SU-DHL-6 (cell line): ENCODE data around the gene ZNF281.

Experiments used
- EZH2phosphoT487 ChIP-seq: fragments of 200-600 bp; sonication (generic), shearing (Covaris generic); conservative IDR thresholded peaks from 2 replicates; pipeline ENCODE4 v1.6.1; 2018; ENCODE audit warnings: mild to moderate bottlenecking, antibody characterized with exemption, low read length, moderate library complexity, mixed read lengths
- TF ChIP-seq, protein P1 (sequence below): fragments of 200-600 bp; sonication (generic); IDR thresholded peaks from one replicate; pipeline ENCODE4 v1.5.1; 2017; ENCODE audit warnings: antibody characterized with exemption, mild to moderate bottlenecking, low read length, moderate library complexity; ENCODE audit not compliant: insufficient read depth, poor library complexity, severe bottlenecking

DNA sequence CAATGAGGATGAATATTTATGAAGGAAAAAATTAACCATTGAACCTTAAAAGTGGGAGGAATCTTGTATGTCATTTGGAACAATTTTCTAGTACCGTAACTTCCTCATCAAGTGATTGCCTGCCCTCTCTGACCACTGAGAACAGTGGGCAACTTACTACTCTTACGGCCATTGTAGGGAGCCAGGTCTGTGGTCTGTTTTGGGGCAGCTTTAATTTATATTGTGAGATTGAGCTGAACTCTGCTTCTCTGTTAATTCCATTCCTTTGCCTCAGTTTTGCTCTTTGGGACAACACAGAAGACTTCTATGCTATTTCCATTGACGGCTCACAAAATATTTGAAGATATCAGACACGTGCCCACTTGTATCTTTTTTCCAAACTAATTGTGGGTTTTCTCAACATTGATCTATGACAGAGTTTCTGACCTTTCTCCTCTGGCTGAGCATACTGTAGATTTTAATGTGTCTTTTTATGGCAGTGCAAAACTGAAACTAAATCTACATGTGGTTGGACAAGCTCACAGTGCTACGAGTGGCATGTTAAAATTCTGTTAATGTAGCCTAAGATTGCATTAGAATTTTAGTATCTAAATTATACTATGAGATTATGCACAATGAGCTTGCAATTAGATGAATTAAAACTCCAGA lies 27.8 kb upstream of the ZNF281 start:
- TF ChIP-seq EZH2phosphoT487 = no peak
- TF ChIP-seq, protein P1, sequence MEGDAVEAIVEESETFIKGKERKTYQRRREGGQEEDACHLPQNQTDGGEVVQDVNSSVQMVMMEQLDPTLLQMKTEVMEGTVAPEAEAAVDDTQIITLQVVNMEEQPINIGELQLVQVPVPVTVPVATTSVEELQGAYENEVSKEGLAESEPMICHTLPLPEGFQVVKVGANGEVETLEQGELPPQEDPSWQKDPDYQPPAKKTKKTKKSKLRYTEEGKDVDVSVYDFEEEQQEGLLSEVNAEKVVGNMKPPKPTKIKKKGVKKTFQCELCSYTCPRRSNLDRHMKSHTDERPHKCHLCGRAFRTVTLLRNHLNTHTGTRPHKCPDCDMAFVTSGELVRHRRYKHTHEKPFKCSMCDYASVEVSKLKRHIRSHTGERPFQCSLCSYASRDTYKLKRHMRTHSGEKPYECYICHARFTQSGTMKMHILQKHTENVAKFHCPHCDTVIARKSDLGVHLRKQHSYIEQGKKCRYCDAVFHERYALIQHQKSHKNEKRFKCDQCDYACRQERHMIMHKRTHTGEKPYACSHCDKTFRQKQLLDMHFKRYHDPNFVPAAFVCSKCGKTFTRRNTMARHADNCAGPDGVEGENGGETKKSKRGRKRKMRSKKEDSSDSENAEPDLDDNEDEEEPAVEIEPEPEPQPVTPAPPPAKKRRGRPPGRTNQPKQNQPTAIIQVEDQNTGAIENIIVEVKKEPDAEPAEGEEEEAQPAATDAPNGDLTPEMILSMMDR = no peak
